ENCODE results near the gene SMAD3. TPM values are rescaled to one million over a fixed set of nuclear protein-coding genes. Genes with fewer than 3 reads are reported as not detected.

The SMAD3 gene
- total RNA-seq, 1 experiment from 2014 or later = 54.8 TPM

DNA sequence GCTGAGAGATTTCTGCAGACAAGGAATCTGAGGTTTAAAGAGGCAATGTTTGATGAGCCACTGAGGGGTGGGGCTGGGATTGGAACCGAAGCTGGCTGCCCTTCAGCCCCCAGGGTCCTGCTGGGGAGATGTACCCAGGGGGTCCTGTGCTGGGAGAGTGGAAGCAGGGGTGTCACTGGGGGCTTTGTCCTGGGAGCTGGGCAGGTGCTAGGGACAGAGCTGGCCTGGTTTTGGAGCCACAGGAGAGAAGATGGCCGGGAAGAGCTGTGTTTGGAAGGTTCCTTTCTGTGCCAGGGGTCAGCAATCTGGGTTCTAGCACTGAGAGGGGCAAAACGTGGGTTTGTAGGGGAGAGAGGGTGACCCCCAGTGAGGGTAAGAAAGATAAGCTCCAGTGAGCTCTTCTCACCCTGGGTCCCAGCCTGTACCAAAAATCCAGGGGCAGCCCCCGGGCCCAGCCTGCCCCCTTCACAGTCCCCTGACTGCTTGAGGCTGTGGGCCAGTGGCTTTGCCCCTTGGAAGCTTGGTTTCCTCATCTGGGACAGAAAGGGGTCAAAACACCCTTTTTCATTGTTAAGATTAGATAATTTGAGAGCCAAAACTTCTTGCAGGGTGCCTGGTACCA is 69.6 kb downstream of the SMAD3 start:
- H3K36me3 ChIP-seq (ENCODE audit: control insufficient read depth, insufficient read depth, low read length) = no peaks in the 10 kb centered on the region
- H3K36me3 Mint-ChIP-seq (ENCODE audit: insufficient read depth, unreplicated experiment) = peaks cover 34% of the 10 kb centered on the region
- POLR2A ChIA-PET = no interaction called here
- H3K4me3 Mint-ChIP-seq (ENCODE audit: unreplicated experiment) = peak overlapping the region; percentile 56
- no TSS peak for BruUV-seq (replicated peaks)
- no peak for DNase-seq
- no peak for TF ChIP-seq CTCF (IDR thresholded peaks at IDR 0.05; ENCODE audit: insufficient read depth in 1 of 2, low read depth in 1 of 2, low read length in 1 of 2, severe bottlenecking in 1 of 2, unreplicated experiment in 1 of 2)
- peaks cover 80% of the 10 kb centered on the region for H3K4me1 ChIP-seq
- no peaks in the 10 kb centered on the region for H3K9me3 ChIP-seq
- CTCF ChIA-PET = interaction anchor here (1.0 kb wide), 1 partner anchor 12 kb away, joined by 5 read pairs; no protein-coding TSS in a partner anchor
- intact Hi-C loops (cut with micrococcal nuclease; ENCODE audit: unreplicated experiment) = loop anchor here (1.0 kb wide), 3 partner anchors 12 to 86 kb away; no protein-coding TSS in a partner anchor
- no peaks in the 10 kb centered on the region for H3K27me3 Mint-ChIP-seq (ENCODE audit: insufficient read depth, unreplicated experiment)
- no peaks in the 10 kb centered on the region for H3K27me3 ChIP-seq (replicated peaks; ENCODE audit: control insufficient read depth, insufficient read depth, low read length)
- no peaks in the 10 kb centered on the region for H3K9me3 Mint-ChIP-seq (ENCODE audit: unreplicated experiment)
- H3K27ac Mint-ChIP-seq (ENCODE audit: unreplicated experiment) = peak overlapping the region; percentile 91
- peaks cover 73% of the 10 kb centered on the region for H3K4me1 Mint-ChIP-seq (ENCODE audit: low read depth, unreplicated experiment)
- no peak overlapping the region for H3K4me3 ChIP-seq (ENCODE audit: low read depth, low read length)

- BruUV-seq (replicated peaks) = no TSS peak
- peak; percentile 71 to 73 for DNase-seq
- Mint-ChIP-seq H3K27me3 (ENCODE audit: insufficient read depth, unreplicated experiment) (no peaks in the 10 kb centered on the region), H3K4me1 (ENCODE audit: low read depth, unreplicated experiment) (peaks cover 78% of the 10 kb centered on the region), H3K36me3 (ENCODE audit: insufficient read depth, unreplicated experiment) (peaks cover 39% of the 10 kb centered on the region), H3K9me3 (ENCODE audit: unreplicated experiment) (no peaks in the 10 kb centered on the region), H3K27ac (ENCODE audit: unreplicated experiment) (peak overlapping the region; percentile 91), H3K4me3 (ENCODE audit: unreplicated experiment) (peak overlapping the region; percentile 49)
- ChIA-PET CTCF (interaction anchor here (1.0 kb wide), 1 partner anchor 12 kb away, joined by 5 read pairs; no protein-coding TSS in a partner anchor), POLR2A (no interaction called here)
- no peak overlapping the region for H3K4me3 ChIP-seq (ENCODE audit: low read depth, low read length)
- intact Hi-C loops (cut with micrococcal nuclease; ENCODE audit: unreplicated experiment) = loop anchor here (1.0 kb wide), 3 partner anchors 12 to 86 kb away; no protein-coding TSS in a partner anchor
- H3K9me3 ChIP-seq = no peaks in the 10 kb centered on the region
- TF ChIP-seq CTCF (IDR thresholded peaks at IDR 0.05; ENCODE audit: insufficient read depth in 1 of 2, low read depth in 1 of 2, low read length in 1 of 2, severe bottlenecking in 1 of 2, unreplicated experiment in 1 of 2) = peak in 1 of 2 experiments; percentile 50
- H3K4me1 ChIP-seq = peaks cover 84% of the 10 kb centered on the region
- H3K27me3 ChIP-seq (replicated peaks; ENCODE audit: control insufficient read depth, insufficient read depth, low read length) = no peaks in the 10 kb centered on the region
- H3K36me3 ChIP-seq (ENCODE audit: control insufficient read depth, insufficient read depth, low read length) = no peaks in the 10 kb centered on the region
These were observed 70.1 kb downstream of the SMAD3 start for GRCh38 chr15:67135494-67135893.

DNA sequence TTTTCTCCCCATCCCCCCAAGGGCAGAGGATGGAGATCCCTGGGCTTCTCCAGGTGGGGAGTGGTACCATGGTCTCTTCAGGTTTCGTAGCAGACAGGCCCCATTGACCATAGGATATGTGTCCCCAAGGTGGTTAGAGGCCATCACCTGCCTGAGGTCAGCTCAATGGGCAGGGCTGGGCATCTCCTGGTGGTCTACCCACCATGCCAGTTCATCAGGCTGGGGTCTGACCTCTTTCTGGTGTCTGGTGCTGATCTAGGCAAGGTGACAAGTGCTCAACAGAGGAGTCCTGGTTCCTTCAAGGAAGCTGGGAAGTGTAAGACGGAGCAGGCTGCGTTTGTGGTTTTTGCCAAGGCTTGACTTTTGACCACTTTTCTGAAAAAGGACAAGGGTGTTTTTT is 71.4 kb downstream of the SMAD3 start:
- Histone ChIP-seq H3K4me1 (peaks cover 76% of the 10 kb centered on the region), H3K36me3 (ENCODE audit: control insufficient read depth, insufficient read depth, low read length) (no peaks in the 10 kb centered on the region), H3K4me3 (ENCODE audit: low read depth, low read length) (no peak overlapping the region), H3K9me3 (no peaks in the 10 kb centered on the region), H3K27me3 (replicated peaks; ENCODE audit: control insufficient read depth, insufficient read depth, low read length) (no peaks in the 10 kb centered on the region)
- Mint-ChIP-seq H3K27ac (ENCODE audit: unreplicated experiment) (peak overlapping the region; percentile 91), H3K4me3 (ENCODE audit: unreplicated experiment) (no peak overlapping the region), H3K4me1 (ENCODE audit: low read depth, unreplicated experiment) (peaks cover 79% of the 10 kb centered on the region), H3K9me3 (ENCODE audit: unreplicated experiment) (no peaks in the 10 kb centered on the region), H3K27me3 (ENCODE audit: insufficient read depth, unreplicated experiment) (no peaks in the 10 kb centered on the region), H3K36me3 (ENCODE audit: insufficient read depth, unreplicated experiment) (peaks cover 37% of the 10 kb centered on the region)
- BruUV-seq (replicated peaks) = no TSS peak
- DNase-seq = no peak
- intact Hi-C loops (cut with micrococcal nuclease; ENCODE audit: unreplicated experiment) = no loop called here
- ChIA-PET POLR2A (no interaction called here), CTCF (no interaction called here)
- TF ChIP-seq CTCF (IDR thresholded peaks at IDR 0.05; ENCODE audit: insufficient read depth in 1 of 2, low read depth in 1 of 2, low read length in 1 of 2, severe bottlenecking in 1 of 2, unreplicated experiment in 1 of 2) = no peak
